HUES6 (cell line): ENCODE results near the gene FASN.

ENCODE experiments used
- H3K27ac ChIP-seq: 2 replicates; pipeline ENCODE4 v1.7.0; 2013; ENCODE audit warnings: low read depth, mild to moderate bottlenecking, low read length, inconsistent platforms
- H3K27me3 ChIP-seq: 2 replicates; pipeline ENCODE4 v1.6.1; 2013; ENCODE audit warnings: low read length; ENCODE audit not compliant: control insufficient read depth, insufficient read depth
- H3K36me3 ChIP-seq: 2 replicates; pipeline ENCODE4 v1.6.1; 2013; ENCODE audit warnings: low read length; ENCODE audit not compliant: control insufficient read depth, insufficient read depth
- H3K4me1 ChIP-seq: 2 replicates; pipeline ENCODE4 v1.6.1; 2013; ENCODE audit warnings: low read length; ENCODE audit not compliant: control insufficient read depth, insufficient read depth
- H3K4me3 ChIP-seq: 2 replicates; pipeline ENCODE4 v1.5.1; 2013; ENCODE audit warnings: low read depth, low read length
- H3K9ac ChIP-seq: one replicate; pipeline ENCODE4 v1.6.1; 2013; ENCODE audit warnings: mild to moderate bottlenecking, low read length
- H3K9me3 ChIP-seq: 2 replicates; pipeline ENCODE4 v1.6.1; 2013; ENCODE audit warnings: low read depth, low read length; ENCODE audit not compliant: control insufficient read depth, insufficient read depth

FASN gene

DNA sequence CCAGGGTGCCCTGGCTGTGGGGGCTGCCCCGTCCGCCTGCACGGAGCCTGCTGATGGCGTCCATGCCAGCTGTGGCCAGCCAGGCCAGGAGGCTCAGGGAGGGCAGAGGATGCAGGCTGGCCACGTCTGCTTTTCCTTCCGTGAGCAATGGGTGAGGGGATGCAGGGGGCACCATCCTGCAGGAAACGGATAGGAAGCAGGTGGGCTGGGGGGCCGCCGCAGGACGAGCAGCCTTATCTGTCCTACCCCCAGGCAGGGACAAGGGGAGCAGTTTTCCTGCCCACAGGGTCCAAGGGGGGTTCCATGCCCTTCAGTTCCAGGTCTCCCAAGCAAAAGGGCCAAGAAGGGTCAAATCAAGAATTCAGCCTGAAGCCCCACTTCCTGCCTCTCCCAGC, 39.2 kb downstream of the FASN start:
- H3K4me3 ChIP-seq, result no peak overlapping the region
- no peaks in the 10 kb centered on the region for H3K4me1 ChIP-seq
- no peak overlapping the region for H3K27ac ChIP-seq
- no peaks in the 10 kb centered on the region for H3K27me3 ChIP-seq
- no peaks in the 10 kb centered on the region for H3K9me3 ChIP-seq
- H3K9ac ChIP-seq, result no peak overlapping the region
- peaks cover 96% of the 10 kb centered on the region for H3K36me3 ChIP-seq

DNA sequence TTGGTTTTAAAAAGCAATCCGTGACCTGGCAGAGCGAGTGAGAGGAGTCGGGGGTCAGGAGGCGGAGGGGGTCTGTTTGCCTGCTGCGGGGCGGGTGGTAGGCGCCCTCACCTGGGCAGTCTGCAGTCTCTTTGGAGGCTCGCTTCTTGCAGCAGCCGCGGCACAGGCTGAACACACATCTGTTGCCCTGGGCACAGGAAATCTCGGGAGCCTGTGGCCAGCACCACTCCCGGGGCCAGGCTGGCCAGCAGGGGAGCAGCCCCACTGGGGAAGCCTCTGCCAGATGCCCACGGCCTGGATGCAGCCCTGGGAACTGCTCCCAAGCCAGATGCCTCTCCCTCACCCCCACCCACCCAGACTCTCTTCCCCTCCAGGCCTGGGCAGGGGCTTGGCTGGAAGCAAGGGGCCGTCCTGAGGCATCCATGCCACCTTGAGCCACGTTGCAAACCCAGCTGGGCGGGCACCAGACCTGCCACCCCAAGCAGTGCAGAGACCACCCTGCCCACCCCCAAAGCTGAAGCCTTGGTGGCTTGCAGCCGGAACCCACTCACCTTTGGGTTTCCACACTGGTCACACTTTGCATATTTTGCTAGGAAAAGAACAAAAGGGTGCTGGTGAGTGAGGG, 39.7 kb downstream of the FASN start:
- Histone ChIP-seq H3K36me3 (peaks cover 96% of the 10 kb centered on the region), H3K27ac (no peak overlapping the region)

DNA sequence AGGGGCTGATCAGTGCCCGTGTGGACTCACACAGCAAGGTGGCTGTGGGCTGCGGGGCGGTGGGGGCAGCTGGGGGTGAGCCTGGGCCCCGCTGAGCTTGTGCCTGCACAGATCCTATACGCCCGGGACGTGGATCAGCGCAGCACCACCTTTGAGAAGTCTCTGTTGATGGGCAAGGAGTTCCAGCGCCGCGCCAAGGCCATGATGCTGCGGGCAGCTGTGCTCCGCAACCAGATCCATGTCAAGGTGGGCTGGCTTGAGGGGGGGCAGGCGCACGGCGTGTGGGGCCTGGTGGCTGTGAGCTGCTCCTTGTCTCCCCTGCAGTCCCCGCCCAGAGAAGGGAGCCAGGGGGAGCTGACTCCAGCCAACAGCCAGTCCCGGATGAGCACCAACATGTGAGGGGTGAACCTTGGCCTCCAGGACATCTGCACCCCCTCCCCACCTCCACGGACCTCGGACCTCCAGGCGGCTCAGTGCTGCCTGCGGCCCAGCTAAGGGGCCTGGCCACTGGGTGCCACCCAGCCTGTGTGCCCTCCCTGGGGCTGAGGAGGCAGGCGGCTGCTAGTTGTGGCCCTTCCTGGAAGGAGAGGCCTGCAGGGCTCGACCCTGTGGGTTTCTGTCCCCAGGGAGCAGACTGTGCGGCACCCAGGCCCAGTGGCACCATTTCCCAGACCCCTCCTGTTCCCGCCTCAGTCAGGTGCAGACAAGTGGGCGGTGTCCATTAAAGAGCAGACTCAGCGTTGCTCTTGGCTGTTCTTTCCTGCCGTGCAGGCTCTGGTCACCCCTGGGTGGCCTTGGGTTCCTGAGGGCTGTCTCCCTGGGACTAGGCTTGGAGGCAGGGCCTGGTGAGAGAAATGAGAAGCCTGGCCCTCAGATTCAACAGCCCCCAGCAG, 41.1 kb downstream of the FASN start:
- Histone ChIP-seq H3K4me1 (peaks cover 3% of the 10 kb centered on the region; the same call in 1 of the 2 replicates), H3K4me3 (no peak overlapping the region), H3K27ac (no peak overlapping the region), H3K9ac (no peak overlapping the region), H3K36me3 (peaks cover 87% of the 10 kb centered on the region), H3K27me3 (no peaks in the 10 kb centered on the region), H3K9me3 (no peaks in the 10 kb centered on the region)

More for the DNA sequence above, 39.7 kb downstream of the FASN start:
- Histone ChIP-seq H3K4me3 (no peak overlapping the region), H3K4me1 (no peaks in the 10 kb centered on the region), H3K27me3 (no peaks in the 10 kb centered on the region), H3K9me3 (no peaks in the 10 kb centered on the region), H3K9ac (no peak overlapping the region)

DNA sequence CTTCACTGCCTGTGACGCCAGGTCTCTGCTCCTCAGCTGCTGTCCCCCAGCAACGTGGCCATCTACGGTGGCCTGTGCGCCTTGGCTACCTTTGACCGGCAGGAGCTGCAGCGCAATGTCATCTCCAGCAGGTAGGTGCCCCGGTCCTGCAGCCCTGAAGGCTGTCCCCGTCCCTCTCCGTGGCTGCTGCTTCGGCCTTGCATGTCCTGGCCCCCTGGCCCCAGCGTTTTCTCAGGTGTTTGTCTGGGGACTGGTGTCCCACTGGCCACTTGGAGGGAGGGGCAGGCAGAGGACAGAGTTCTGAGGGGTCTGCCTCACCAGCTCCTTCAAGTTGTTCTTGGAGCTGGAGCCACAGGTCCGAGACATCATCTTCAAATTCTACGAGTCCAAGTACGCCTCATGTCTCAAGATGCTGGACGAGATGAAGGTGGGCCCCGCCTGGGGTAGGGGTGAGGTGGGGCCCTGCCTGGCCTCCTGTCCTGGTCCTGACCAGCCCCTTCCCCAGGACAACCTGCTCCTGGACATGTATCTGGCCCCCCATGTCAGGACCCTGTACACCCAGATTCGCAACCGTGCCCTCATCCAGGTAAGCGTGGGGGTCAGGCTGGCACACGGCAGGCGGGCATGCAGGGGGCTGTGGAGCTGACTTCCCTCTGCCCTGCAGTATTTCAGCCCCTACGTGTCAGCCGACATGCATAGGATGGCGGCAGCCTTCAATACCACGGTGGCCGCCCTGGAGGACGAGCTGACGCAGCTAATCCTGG, 41.9 kb downstream of the FASN start:
- no peak overlapping the region for H3K9ac ChIP-seq
- peaks cover 3% of the 10 kb centered on the region; the same call in 1 of the 2 replicates for H3K4me1 ChIP-seq
- no peak overlapping the region for H3K27ac ChIP-seq
- peaks cover 80% of the 10 kb centered on the region for H3K36me3 ChIP-seq
- H3K4me3 ChIP-seq, result no peak overlapping the region
- no peaks in the 10 kb centered on the region for H3K9me3 ChIP-seq
- H3K27me3 ChIP-seq, result no peaks in the 10 kb centered on the region

DNA sequence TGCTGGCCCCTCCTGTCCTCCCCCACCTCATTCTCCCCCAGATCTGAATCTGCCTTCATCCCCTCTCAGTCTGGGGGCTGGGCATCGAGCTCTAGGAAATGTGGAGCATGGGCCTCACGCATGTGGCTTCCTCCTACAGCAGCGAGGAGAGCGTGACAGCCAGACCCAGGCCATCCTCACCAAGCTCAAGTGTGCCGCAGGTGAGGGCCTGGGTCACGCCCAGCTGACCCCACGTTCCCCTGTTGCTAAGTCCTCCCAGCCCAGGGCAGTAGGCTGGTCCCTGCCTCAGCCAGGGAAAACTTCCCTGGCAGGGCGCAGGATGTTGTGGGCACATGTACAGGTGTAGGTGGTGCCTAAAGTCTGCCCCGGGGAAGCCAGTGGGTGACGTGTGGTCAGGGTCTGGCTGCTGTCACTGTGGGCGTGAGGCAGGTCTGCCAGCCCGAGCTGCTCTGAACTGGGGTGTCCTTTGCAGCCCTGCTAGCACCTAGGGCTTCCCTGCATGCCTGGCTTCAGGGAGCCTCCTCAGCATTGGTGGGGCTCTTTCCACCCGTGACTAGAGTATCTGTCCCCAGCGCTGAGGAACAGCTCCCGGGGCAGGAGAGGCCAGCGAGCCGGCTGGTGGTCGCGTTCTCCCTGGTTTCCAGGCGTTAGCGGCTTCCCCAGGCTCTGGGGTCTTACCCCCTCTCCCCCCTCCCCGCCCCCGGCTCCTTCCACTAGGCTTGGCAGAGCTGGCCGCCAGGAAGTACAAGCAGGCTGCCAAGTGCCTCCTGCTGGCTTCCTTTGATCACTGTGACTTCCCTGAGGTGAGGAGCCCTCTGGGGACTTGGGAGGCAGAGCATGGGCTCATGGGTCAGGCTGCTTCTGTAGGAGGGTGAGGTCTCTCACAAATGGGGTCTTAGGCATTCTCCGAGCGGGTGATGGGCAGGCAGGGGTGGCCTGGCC, 42.7 kb downstream of the FASN start:
- no peak overlapping the region for H3K4me3 ChIP-seq
- H3K36me3 ChIP-seq, result peaks cover 73% of the 10 kb centered on the region
- H3K9me3 ChIP-seq, result no peaks in the 10 kb centered on the region
- H3K27ac ChIP-seq, result no peak overlapping the region
- peaks cover 9% of the 10 kb centered on the region for H3K4me1 ChIP-seq
- no peak overlapping the region for H3K9ac ChIP-seq
- H3K27me3 ChIP-seq, result no peaks in the 10 kb centered on the region

DNA sequence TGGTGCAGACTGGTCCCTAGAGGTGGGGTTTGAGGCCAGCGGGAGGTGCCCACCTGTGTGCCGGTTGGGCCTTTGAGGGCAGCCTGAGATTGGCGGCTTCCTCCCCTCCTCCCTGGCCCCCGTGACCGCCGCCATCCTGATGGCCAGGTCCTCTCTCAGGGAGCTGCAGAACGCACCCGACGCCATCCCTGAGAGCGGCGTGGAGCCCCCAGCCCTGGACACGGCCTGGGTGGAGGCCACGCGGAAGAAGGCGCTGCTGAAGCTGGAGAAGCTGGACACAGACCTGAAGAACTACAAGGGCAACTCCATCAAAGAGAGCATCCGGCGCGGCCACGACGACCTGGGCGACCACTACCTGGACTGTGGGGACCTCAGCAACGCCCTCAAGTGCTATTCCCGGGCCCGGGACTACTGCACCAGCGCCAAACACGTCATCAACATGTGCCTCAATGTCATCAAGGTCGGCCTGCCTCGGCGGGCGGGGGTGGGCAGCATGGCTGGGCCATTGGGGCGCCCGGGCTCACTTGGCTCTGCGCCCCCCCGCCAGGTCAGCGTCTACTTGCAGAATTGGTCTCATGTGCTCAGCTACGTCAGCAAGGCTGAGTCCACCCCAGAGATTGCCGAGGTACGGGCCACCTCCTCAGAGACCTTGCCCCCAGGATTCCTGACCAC, 43.5 kb downstream of the FASN start:
- Histone ChIP-seq H3K36me3 (peaks cover 73% of the 10 kb centered on the region), H3K9ac (no peak overlapping the region), H3K27ac (no peak overlapping the region), H3K27me3 (no peaks in the 10 kb centered on the region), H3K4me1 (peaks cover 9% of the 10 kb centered on the region), H3K9me3 (no peaks in the 10 kb centered on the region), H3K4me3 (no peak overlapping the region; the same call in 1 of the 2 replicates)

DNA sequence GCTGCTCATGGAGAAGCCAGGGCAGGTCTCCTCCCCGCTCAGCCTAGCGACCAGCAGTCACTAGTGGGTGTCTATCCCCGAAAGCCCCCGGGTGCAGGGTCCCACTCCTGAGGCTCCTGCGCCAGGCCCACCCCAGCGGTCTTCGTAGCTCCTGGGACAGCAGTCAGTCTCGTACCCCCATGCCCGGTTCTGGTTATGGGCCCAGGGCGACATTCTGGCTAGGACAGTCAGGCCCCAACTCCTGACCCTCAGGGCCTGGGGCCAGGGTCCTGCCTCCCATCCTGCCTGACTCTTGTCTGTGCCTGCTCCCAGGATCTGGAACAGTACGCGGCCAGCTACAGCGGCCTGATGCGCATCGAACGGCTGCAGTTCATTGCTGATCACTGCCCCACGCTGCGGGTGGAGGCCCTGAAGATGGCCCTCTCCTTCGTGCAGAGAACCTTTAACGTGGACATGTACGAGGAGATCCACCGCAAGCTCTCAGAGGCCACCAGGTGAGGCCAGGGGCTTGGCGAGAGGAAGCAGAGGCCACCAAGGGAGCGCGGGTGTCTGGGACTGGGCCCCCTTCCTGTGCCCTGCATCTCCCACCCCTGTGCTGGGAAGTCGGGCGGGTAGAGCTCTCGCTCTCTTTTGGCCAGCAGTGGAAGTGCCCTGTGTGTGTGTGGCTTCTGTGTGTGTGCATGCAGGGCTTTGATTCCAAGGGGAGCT, 44.3 kb downstream of the FASN start:
- Histone ChIP-seq H3K9me3 (no peaks in the 10 kb centered on the region), H3K36me3 (peaks cover 73% of the 10 kb centered on the region), H3K4me1 (peaks cover 9% of the 10 kb centered on the region), H3K27ac (no peak overlapping the region), H3K9ac (no peak overlapping the region), H3K27me3 (no peaks in the 10 kb centered on the region), H3K4me3 (peak overlapping the region; percentile 3; the same call in 1 of the 2 replicates)

DNA sequence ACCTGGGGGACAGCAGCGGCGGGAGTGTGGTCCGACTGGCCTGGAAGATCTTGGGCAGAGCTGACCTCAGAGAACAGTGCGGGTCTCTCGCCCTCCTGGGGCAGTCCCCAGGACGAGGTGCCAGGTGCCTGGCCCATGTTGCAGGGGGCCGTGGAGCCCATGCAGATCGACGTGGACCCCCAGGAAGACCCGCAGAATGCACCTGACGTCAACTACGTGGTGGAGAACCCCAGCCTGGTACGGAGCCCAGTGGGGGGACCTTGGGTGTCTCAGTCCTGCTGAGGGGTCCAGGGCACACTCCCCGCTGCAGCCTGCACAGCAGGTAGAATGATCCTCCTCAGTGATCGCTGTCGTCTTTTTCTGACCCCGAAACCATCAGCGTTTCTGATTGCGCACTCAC, 44.9 kb downstream of the FASN start:
- Histone ChIP-seq H3K27ac (no peak overlapping the region), H3K9me3 (no peaks in the 10 kb centered on the region), H3K4me3 (peak overlapping the region; percentile 99; the same call in 1 of the 2 replicates), H3K36me3 (peaks cover 73% of the 10 kb centered on the region), H3K27me3 (no peaks in the 10 kb centered on the region), H3K9ac (no peak overlapping the region), H3K4me1 (peaks cover 9% of the 10 kb centered on the region)

DNA sequence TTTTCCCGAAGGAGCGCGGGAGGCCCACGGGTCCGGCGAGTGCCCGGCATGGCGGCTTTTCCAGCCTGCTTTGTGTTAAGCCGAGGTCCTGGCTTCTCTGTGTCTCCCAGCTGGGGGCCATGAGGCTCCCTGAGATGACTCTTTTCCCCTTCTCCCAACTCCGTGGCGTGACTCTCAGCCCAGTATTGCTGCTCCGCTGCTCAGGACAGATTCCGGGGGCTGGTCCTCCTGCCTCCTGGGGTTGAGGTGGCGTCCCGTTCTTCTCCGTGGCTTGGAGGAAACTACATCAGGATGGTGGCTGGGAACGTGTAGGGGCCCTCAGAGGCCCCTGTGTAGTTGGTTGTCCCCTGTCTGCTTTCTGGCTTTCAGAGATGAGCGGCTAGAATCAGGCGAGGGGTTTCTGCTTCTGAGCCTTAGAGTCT, 45.4 kb downstream of the FASN start:
- H3K27ac ChIP-seq, result no peak overlapping the region
- peak overlapping the region; percentile 88 for H3K9ac ChIP-seq
- H3K27me3 ChIP-seq, result no peaks in the 10 kb centered on the region
- peaks cover 9% of the 10 kb centered on the region for H3K4me1 ChIP-seq
- peaks cover 73% of the 10 kb centered on the region for H3K36me3 ChIP-seq
- H3K9me3 ChIP-seq, result no peaks in the 10 kb centered on the region
- H3K4me3 ChIP-seq, result peak overlapping the region; percentile 99
